CD8-positive, alpha-beta memory T cell (primary cell): ENCODE measurements around the gene TRIM65. TPM values are rescaled to one million over a fixed set of nuclear protein-coding genes. Genes with fewer than 3 reads are reported as not detected.

Experiments used
- CTCF ChIA-PET: fragments of 350-600 bp; sonication (Branson Sonifier 250); formaldehyde crosslinking; loops from one replicate; lab custom pipeline; 2021; ENCODE audit warnings: antibody characterized with exemption; lab: Charles Lee
- POLR2A ChIA-PET: fragments of 350-600 bp; sonication (Branson Sonifier 250); formaldehyde crosslinking; loops from one replicate; lab custom pipeline; 2021; ENCODE audit warnings: antibody characterized with exemption; lab: Charles Lee
- DNase-seq, 5 donors: peaks; one replicate each; pipeline versions ENCODE4 v3.0.0 to v3.0.0-alpha.2; 2020 to 2022; ENCODE audit warnings: mixed read lengths in 1 of 5
- H3K27ac ChIP-seq: one replicate; pipeline ENCODE4 v1.7.0; 2013; ENCODE audit warnings: low read depth, mild to moderate bottlenecking, low read length, moderate library complexity
- H3K27me3 ChIP-seq: 2 replicates; pipeline ENCODE4 v1.7.0; 2013; ENCODE audit warnings: low read length, mild to moderate bottlenecking; ENCODE audit not compliant: insufficient read depth, poor library complexity, severe bottlenecking
- H3K36me3 ChIP-seq: 2 replicates; pipeline ENCODE4 v1.7.0; 2013; ENCODE audit warnings: mild to moderate bottlenecking, low read length, moderate library complexity; ENCODE audit not compliant: insufficient read depth
- H3K4me1 ChIP-seq: 2 replicates; pipeline ENCODE4 v1.7.0; 2013; ENCODE audit warnings: mild to moderate bottlenecking, low read length, moderate library complexity; ENCODE audit not compliant: insufficient read depth
- H3K4me3 ChIP-seq: 2 replicates; pipeline ENCODE4 v1.7.0; 2013; ENCODE audit warnings: mild to moderate bottlenecking, low read length
- H3K9me3 ChIP-seq: 2 replicates; pipeline ENCODE4 v1.7.0; 2013; ENCODE audit warnings: mild to moderate bottlenecking, low read length
- H3K27ac Mint-ChIP-seq, 8 donors: one replicate each; pipeline ENCODE4 v1.8.0; 2020 to 2021; ENCODE audit warnings: mixed read lengths in 8 of 8, mild to moderate bottlenecking in 6 of 8, inconsistent platforms in 3 of 8, moderate library complexity in 3 of 8
- H3K27me3 Mint-ChIP-seq, 2 donors: one replicate each; pipeline ENCODE4 v1.8.0; 2020 to 2021; ENCODE audit warnings: mixed read lengths in 2 of 2, mild to moderate bottlenecking in 1 of 2, moderate library complexity in 1 of 2
- H3K36me3 Mint-ChIP-seq, 3 donors: one replicate each; pipeline ENCODE4 v1.8.0; 2020 to 2021; ENCODE audit warnings: mixed read lengths in 3 of 3, inconsistent platforms in 1 of 3, mild to moderate bottlenecking in 1 of 3
- H3K4me1 Mint-ChIP-seq, 3 donors: one replicate each; pipeline ENCODE4 v1.8.0; 2020 to 2021; ENCODE audit warnings: mixed read lengths in 3 of 3, inconsistent platforms in 1 of 3, mild to moderate bottlenecking in 1 of 3
- H3K4me3 Mint-ChIP-seq, 7 donors: one replicate each; pipeline ENCODE4 v1.8.0; 2020 to 2021; ENCODE audit warnings: mixed read lengths in 7 of 7, mild to moderate bottlenecking in 6 of 7, moderate library complexity in 4 of 7, inconsistent platforms in 2 of 7
- H3K9me3 Mint-ChIP-seq, 5 donors: one replicate each; pipeline ENCODE4 v1.8.0; 2020 to 2022; ENCODE audit warnings: mixed read lengths in 5 of 5, mild to moderate bottlenecking in 3 of 5, moderate library complexity in 2 of 5, inconsistent platforms in 1 of 5
- polyA plus RNA-seq: library from polyadenylated mRNA; unstranded; fragments of 300-500 nt; fragmentation: Illumina TruSeq; gene quantifications from one replicate; pipeline ENCODE4 v1.2.3, GENCODE V29; 2021
- total RNA-seq, 2 experiments: library from RNA; stranded (reverse); gene quantifications; one replicate each; pipeline ENCODE4 v1.2.3, GENCODE V29; 2021

Gene TRIM65
- total and polyA plus RNA-seq, 3 experiments from 2014 or later: 28.1 to 35.4 (median 34.9) TPM

DNA sequence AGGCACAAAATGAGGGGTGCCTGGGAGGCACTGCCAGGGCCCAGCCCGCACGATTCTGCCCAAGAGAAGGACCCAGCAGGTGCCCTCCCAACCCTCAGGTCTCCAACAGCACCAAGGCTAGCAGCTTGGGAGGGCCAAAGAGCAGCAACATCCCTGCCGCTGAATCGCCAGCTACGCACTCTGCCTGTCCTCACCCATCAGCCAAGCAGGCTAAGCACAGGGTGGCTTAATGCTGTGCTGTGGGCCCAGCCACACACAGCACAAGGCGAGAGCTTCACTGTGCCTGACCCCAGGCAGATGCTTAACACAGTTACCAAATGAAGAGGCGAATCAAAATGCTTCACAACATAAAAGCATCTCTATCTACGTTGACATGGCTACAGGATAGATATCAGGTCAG is 18.5 kb upstream of the TRIM65 start:
- no peak overlapping the region for H3K27ac ChIP-seq

DNA sequence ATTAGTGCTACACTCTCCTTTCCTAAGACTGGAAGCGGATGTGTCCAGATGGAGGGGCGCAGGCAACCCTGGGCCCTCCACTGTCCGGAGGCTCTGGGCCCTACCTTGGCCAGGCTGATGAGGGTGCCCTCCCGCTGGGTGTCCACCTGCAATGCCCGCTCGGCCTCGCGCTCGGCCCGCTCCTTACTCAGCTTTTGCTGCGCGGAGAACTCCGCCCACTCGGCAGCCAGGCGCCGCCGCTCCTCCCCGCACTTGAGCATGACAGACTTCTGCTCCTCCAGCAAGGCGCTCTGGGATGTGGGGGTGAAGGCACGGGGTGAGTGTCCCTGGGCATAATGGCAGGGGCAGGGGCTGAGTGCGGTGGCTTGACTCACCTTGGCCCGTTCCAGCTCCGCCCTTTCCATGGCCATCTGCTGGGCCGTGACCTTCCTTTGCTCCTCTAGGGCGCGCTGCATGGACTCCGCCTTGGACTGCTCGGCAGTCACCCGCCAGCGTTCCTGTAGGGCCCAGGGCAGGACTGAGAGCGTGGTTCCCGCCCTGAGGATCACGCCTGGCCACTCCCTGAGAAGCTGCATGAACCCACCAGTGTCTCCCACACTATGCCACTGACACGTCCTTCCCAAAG is 18.0 kb upstream of the TRIM65 start:
- Mint-ChIP-seq H3K27me3 (no peaks in the 10 kb centered on the region), H3K27ac (no peak overlapping the region), H3K4me3 (no peak overlapping the region), H3K9me3 (no peaks in the 10 kb centered on the region), H3K36me3 (peaks cover 0 to 32% (median 2%) of the 10 kb centered on the region in 3 donors), H3K4me1 (peaks cover 4 to 5% (median 4%) of the 10 kb centered on the region in 3 donors)
- Histone ChIP-seq H3K36me3 (no peaks in the 10 kb centered on the region), H3K9me3 (no peaks in the 10 kb centered on the region), H3K27me3 (no peaks in the 10 kb centered on the region), H3K27ac (no peak overlapping the region), H3K4me1 (no peaks in the 10 kb centered on the region), H3K4me3 (no peak overlapping the region)
- POLR2A ChIA-PET: no interaction called here
- no peak for DNase-seq
- CTCF ChIA-PET: no interaction called here

More for the DNA sequence above, 18.5 kb upstream of the TRIM65 start:
- DNase-seq: no peak
- Histone ChIP-seq H3K4me1 (no peaks in the 10 kb centered on the region), H3K9me3 (no peaks in the 10 kb centered on the region), H3K27me3 (no peaks in the 10 kb centered on the region), H3K4me3 (no peak overlapping the region), H3K36me3 (no peaks in the 10 kb centered on the region)
- Mint-ChIP-seq H3K36me3 (peaks cover 0 to 33% (median 2%) of the 10 kb centered on the region in 3 donors), H3K9me3 (no peaks in the 10 kb centered on the region), H3K27me3 (no peaks in the 10 kb centered on the region), H3K27ac (peak overlapping the region in 1 of 8 donors; percentile 27), H3K4me3 (no peak overlapping the region), H3K4me1 (peaks cover 4 to 5% (median 4%) of the 10 kb centered on the region in 3 donors)
- POLR2A ChIA-PET: interaction anchor here (0.6 kb wide), 1 partner anchor 104 kb away, joined by 3 read pairs; no protein-coding TSS in a partner anchor
- CTCF ChIA-PET: no interaction called here

DNA sequence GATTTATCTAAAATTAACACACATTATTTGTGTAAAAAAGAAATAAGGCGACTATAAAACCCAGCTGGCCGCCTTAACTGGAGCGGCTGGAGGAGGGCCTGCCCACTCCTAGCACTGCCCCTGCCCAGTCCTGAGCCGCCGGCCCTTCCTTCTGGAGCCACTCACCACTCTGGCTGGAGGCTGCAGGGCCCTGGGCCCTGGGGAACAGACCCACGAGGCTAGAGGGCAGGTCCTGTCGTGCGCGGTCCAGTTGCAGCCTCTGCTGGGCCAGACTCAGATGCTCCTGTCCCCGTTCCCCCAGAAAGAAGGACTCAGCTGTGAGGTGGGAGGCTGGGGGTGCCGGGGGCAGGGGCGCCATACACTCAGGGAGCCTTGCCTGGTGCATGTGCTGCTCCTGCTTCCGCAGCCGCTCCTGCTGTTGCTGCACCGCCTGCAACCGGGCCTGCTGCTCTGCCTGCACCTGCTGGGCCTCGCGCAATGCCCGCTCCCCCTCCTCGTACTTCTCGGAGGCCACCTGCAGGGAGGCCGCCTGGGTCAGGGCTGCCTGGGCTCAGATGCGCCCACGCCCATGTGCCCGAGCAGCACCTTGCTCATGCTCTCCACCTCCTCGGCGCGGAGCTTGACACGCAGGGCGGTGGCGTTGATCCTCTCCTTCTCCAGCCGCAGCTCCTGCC is 16.9 kb upstream of the TRIM65 start:
- no peaks in the 10 kb centered on the region for H3K9me3 Mint-ChIP-seq

DNA sequence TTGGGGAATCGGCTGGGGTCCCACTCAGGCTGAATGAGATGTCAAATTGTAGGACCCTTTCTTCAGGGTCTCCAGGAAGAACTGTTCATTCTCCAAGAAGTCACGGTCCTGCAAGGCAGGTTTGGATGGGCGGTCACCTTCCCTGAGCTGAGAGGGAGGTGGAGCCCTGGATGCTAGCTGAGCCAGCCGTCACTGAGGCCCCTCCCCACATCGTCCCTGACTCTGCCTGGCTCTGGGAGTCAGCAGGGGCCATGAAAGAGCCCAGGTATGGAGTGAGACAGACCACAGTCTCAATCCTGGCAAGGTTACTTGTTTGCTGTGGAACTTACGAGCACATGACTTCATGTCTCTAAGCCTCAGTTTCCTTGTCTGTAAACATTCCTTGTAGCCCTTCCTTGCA is 13.9 kb upstream of the TRIM65 start:
- H3K36me3 ChIP-seq: no peaks in the 10 kb centered on the region
- Mint-ChIP-seq H3K4me3 (no peak overlapping the region), H3K9me3 (no peaks in the 10 kb centered on the region), H3K4me1 (peaks cover 0 to 7% (median 0%) of the 10 kb centered on the region in 3 donors), H3K27ac (peak overlapping the region in 1 of 8 donors; percentile 46), H3K27me3 (peaks cover 0 to 2% of the 10 kb centered on the region in 2 donors), H3K36me3 (peaks cover 0 to 25% (median 0%) of the 10 kb centered on the region in 3 donors)
- no peak overlapping the region for H3K4me3 ChIP-seq
- CTCF ChIA-PET: interaction anchor here (0.8 to 1.9 kb wide), 4 partner anchors 15 to 100 kb away, joined by 3 to 5 read pairs (median 5); no protein-coding TSS in a partner anchor
- no peak overlapping the region for H3K27ac ChIP-seq
- POLR2A ChIA-PET: no interaction called here
- H3K27me3 ChIP-seq: no peaks in the 10 kb centered on the region
- H3K9me3 ChIP-seq: no peaks in the 10 kb centered on the region
- DNase-seq: no peak
- H3K4me1 ChIP-seq: peaks cover 5% of the 10 kb centered on the region

More for the DNA sequence above, 16.9 kb upstream of the TRIM65 start:
- Histone ChIP-seq H3K27me3 (no peaks in the 10 kb centered on the region), H3K4me3 (no peak overlapping the region), H3K27ac (no peak overlapping the region), H3K4me1 (no peaks in the 10 kb centered on the region), H3K36me3 (no peaks in the 10 kb centered on the region), H3K9me3 (no peaks in the 10 kb centered on the region)
- CTCF ChIA-PET: no interaction called here
- Mint-ChIP-seq H3K27ac (no peak overlapping the region), H3K4me3 (no peak overlapping the region), H3K4me1 (peaks cover 4 to 5% (median 4%) of the 10 kb centered on the region in 3 donors), H3K27me3 (peaks cover 0 to 2% of the 10 kb centered on the region in 2 donors), H3K36me3 (peaks cover 0 to 29% (median 2%) of the 10 kb centered on the region in 3 donors)
- POLR2A ChIA-PET: interaction anchor here (0.6 kb wide), 1 partner anchor 14 kb away, joined by 5 read pairs; no protein-coding TSS in a partner anchor
- DNase-seq: no peak

DNA sequence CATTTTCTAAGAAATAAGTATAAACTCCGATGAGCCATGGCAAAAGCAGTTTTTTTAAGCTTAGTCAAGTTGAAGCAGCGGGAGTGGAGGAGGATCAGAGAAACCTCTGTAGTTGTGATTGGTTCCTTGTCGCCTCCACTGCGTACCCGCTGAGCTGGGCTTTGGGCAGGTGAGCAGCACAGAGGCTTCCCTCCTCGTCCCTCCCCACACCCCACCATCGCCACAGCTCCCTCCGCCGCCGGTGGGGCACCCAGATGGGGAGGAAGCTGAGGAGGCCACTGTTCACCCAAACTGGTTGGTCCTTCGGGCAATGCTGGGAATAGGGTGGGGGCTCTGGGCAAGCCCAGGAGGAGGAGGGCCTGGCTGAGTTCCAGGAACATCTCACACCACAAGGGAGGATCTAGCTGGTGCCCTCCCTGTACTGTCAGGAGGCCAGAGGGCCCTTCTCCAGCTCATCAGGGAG is 13.1 kb upstream of the TRIM65 start:
- Histone ChIP-seq H3K4me3 (no peak overlapping the region), H3K9me3 (no peaks in the 10 kb centered on the region), H3K27me3 (no peaks in the 10 kb centered on the region), H3K4me1 (peaks cover 6% of the 10 kb centered on the region), H3K27ac (no peak overlapping the region), H3K36me3 (no peaks in the 10 kb centered on the region)
- Mint-ChIP-seq H3K4me3 (no peak overlapping the region), H3K27ac (peak overlapping the region in 1 of 8 donors; percentile 41), H3K9me3 (no peaks in the 10 kb centered on the region), H3K27me3 (peaks cover 0 to 2% of the 10 kb centered on the region in 2 donors), H3K4me1 (peaks cover 0 to 10% (median 0%) of the 10 kb centered on the region in 3 donors), H3K36me3 (peaks cover 0 to 22% (median 0%) of the 10 kb centered on the region in 3 donors)
- ChIA-PET POLR2A (no interaction called here), CTCF (interaction anchor here (1.9 to 2.4 kb wide), 2 partner anchors 95 to 98 kb away, joined by 5 read pairs; no protein-coding TSS in a partner anchor)
- DNase-seq: no peak

DNA sequence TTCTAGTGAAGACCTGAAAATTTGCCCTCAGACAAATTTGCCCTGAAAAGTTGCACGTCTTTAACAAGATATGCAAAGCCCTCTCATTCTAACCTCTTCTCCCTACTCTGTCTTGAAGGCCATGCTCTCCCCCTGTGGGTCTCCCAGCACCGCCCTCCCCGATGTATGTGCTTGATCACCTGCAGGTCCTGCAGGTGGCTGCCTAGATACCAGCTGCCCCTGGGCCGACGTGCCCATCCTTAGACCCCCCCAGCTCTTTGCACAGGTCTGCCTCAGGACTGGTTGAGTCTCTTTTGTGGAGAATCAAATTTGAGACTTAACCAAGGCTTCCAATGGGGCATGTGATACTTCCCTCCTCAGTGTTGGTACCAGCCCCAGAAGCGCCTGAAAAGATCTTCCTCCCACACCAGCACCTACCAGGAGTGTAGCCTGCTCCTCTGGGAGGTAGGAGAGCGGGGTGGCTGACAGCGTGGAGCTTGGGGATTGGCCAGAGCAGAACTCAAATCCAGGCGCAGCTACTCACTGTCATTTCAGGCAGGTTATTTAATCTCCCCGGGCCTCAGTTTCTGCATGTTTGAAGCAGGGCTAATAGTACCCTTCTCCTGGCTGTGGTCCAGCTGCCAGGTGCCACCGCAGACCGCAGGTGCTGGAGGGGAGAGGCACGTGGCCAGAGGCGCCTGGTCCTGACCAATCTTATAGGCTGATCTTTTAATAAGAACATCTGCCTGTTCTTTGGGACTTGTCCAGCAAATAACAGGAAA is 12.5 kb upstream of the TRIM65 start:
- Mint-ChIP-seq H3K4me3 (no peak overlapping the region), H3K27ac (peak overlapping the region in 4 of 8 donors; percentile 31 to 60 (median 46)), H3K36me3 (peaks cover 0 to 18% (median 0%) of the 10 kb centered on the region in 3 donors), H3K9me3 (no peaks in the 10 kb centered on the region), H3K27me3 (peaks cover 0 to 2% of the 10 kb centered on the region in 2 donors), H3K4me1 (peaks cover 0 to 10% (median under 1%) of the 10 kb centered on the region in 3 donors)
- Histone ChIP-seq H3K9me3 (no peaks in the 10 kb centered on the region), H3K36me3 (no peaks in the 10 kb centered on the region), H3K4me3 (no peak overlapping the region), H3K4me1 (peaks cover 7% of the 10 kb centered on the region), H3K27ac (no peak overlapping the region), H3K27me3 (no peaks in the 10 kb centered on the region)
- DNase-seq: no peak
- CTCF ChIA-PET: interaction anchor here (0.6 to 2.4 kb wide), 4 partner anchors 45 to 98 kb away, joined by 3 to 5 read pairs (median 4); no protein-coding TSS in a partner anchor
- POLR2A ChIA-PET: no interaction called here

DNA sequence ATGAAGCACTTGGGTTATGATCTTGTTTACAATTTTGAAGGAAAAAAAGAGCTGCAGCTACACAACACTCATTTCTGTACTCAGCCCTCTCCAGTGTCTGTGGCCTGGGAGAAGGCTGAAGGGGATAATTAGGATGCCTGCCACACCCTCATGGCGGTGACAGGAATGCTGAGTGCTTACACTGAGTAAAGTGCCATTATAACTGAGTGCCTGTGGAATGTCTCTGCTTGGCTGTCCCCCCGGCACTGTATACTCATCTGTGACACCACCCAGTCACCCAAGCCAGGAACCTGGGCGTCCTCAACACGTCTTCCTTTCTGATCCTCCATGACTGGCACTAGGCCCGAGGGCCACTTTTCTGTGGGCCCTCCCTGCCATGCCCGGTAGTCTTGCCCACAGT is 11.4 kb upstream of the TRIM65 start:
- Mint-ChIP-seq H3K4me1 (peaks cover 3 to 14% (median 5%) of the 10 kb centered on the region in 3 donors), H3K27ac (peak overlapping the region in 1 of 8 donors; percentile 57), H3K36me3 (peaks cover 0 to 16% (median 0%) of the 10 kb centered on the region in 3 donors), H3K27me3 (peaks cover 0 to 2% of the 10 kb centered on the region in 2 donors), H3K4me3 (no peak overlapping the region), H3K9me3 (no peaks in the 10 kb centered on the region)
- H3K9me3 ChIP-seq: no peaks in the 10 kb centered on the region
- no peaks in the 10 kb centered on the region for H3K27me3 ChIP-seq
- CTCF ChIA-PET: interaction anchor here (0.6 to 2.4 kb wide), 3 partner anchors 46 to 97 kb away, joined by 3 to 5 read pairs (median 4); no protein-coding TSS in a partner anchor
- no peak overlapping the region for H3K4me3 ChIP-seq
- H3K4me1 ChIP-seq: peaks cover 13% of the 10 kb centered on the region
- POLR2A ChIA-PET: no interaction called here
- DNase-seq: no peak
- H3K27ac ChIP-seq: no peak overlapping the region
- H3K36me3 ChIP-seq: no peaks in the 10 kb centered on the region
